Measurements from ENCODE around the gene LIME1. TPM values are rescaled to one million over a fixed set of nuclear protein-coding genes. Genes with fewer than 3 reads are reported as not detected.

Gene LIME1
- total and polyA plus RNA-seq, 4 donors = 21.2 to 69.0 (median 51.6) TPM

GRCh38 chr20:63705232-63706026, 31.0 kb upstream of the LIME1 start:
- H3K27ac ChIP-seq (ENCODE audit: low read depth in 1 of 2, low read length in 2 of 2) = no peak overlapping the region
- H3K27me3 ChIP-seq (ENCODE audit: control insufficient read depth in 4 of 4, insufficient read depth in 4 of 4, low read length in 3 of 4) = no peaks in the 10 kb centered on the region
- peaks cover 5 to 27% (median 24%) of the 10 kb centered on the region in 4 donors for H3K4me1 ChIP-seq (ENCODE audit: control insufficient read depth in 4 of 4, insufficient read depth in 4 of 4, low read length in 3 of 4)
- no peaks in the 10 kb centered on the region for H3K9me3 ChIP-seq (ENCODE audit: control insufficient read depth in 4 of 4, low read length in 3 of 4)
- H3K9ac ChIP-seq (ENCODE audit: low read depth in 1 of 2, low read length in 2 of 2) = no peak overlapping the region
- H3K4me3 ChIP-seq (ENCODE audit: low read depth in 1 of 3, low read length in 3 of 3) = no peak overlapping the region
- TF ChIP-seq JUND (IDR thresholded peaks at IDR 0.05) (no peak), SP1 (IDR thresholded peaks at IDR 0.05) (no peak), FOXA2 (IDR thresholded peaks at IDR 0.05) (no peak), RXRA (IDR thresholded peaks at IDR 0.05) (no peak), RAD21 (IDR thresholded peaks at IDR 0.05) (no peak), TAF1 (conservative IDR thresholded peaks at IDR 0.05) (no peak), FOXA1 (IDR thresholded peaks at IDR 0.05) (no peak), HNF4A (conservative IDR thresholded peaks at IDR 0.05) (no peak), HNF4G (IDR thresholded peaks at IDR 0.05) (no peak), GABPA (IDR thresholded peaks at IDR 0.05 in 1 of 2, conservative IDR thresholded peaks at IDR 0.05 in 1 of 2) (no peak), YY1 (IDR thresholded peaks at IDR 0.05) (no peak), MAX (IDR thresholded peaks at IDR 0.05) (no peak)
- TF ChIP-seq, protein P1, sequence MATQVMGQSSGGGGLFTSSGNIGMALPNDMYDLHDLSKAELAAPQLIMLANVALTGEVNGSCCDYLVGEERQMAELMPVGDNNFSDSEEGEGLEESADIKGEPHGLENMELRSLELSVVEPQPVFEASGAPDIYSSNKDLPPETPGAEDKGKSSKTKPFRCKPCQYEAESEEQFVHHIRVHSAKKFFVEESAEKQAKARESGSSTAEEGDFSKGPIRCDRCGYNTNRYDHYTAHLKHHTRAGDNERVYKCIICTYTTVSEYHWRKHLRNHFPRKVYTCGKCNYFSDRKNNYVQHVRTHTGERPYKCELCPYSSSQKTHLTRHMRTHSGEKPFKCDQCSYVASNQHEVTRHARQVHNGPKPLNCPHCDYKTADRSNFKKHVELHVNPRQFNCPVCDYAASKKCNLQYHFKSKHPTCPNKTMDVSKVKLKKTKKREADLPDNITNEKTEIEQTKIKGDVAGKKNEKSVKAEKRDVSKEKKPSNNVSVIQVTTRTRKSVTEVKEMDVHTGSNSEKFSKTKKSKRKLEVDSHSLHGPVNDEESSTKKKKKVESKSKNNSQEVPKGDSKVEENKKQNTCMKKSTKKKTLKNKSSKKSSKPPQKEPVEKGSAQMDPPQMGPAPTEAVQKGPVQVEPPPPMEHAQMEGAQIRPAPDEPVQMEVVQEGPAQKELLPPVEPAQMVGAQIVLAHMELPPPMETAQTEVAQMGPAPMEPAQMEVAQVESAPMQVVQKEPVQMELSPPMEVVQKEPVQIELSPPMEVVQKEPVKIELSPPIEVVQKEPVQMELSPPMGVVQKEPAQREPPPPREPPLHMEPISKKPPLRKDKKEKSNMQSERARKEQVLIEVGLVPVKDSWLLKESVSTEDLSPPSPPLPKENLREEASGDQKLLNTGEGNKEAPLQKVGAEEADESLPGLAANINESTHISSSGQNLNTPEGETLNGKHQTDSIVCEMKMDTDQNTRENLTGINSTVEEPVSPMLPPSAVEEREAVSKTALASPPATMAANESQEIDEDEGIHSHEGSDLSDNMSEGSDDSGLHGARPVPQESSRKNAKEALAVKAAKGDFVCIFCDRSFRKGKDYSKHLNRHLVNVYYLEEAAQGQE (IDR thresholded peaks at IDR 0.05) = no peak
- TF ChIP-seq, protein P2, sequence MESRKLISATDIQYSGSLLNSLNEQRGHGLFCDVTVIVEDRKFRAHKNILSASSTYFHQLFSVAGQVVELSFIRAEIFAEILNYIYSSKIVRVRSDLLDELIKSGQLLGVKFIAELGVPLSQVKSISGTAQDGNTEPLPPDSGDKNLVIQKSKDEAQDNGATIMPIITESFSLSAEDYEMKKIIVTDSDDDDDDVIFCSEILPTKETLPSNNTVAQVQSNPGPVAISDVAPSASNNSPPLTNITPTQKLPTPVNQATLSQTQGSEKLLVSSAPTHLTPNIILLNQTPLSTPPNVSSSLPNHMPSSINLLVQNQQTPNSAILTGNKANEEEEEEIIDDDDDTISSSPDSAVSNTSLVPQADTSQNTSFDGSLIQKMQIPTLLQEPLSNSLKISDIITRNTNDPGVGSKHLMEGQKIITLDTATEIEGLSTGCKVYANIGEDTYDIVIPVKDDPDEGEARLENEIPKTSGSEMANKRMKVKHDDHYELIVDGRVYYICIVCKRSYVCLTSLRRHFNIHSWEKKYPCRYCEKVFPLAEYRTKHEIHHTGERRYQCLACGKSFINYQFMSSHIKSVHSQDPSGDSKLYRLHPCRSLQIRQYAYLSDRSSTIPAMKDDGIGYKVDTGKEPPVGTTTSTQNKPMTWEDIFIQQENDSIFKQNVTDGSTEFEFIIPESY (IDR thresholded peaks at IDR 0.05) = no peak
- TF ChIP-seq, protein P3, sequence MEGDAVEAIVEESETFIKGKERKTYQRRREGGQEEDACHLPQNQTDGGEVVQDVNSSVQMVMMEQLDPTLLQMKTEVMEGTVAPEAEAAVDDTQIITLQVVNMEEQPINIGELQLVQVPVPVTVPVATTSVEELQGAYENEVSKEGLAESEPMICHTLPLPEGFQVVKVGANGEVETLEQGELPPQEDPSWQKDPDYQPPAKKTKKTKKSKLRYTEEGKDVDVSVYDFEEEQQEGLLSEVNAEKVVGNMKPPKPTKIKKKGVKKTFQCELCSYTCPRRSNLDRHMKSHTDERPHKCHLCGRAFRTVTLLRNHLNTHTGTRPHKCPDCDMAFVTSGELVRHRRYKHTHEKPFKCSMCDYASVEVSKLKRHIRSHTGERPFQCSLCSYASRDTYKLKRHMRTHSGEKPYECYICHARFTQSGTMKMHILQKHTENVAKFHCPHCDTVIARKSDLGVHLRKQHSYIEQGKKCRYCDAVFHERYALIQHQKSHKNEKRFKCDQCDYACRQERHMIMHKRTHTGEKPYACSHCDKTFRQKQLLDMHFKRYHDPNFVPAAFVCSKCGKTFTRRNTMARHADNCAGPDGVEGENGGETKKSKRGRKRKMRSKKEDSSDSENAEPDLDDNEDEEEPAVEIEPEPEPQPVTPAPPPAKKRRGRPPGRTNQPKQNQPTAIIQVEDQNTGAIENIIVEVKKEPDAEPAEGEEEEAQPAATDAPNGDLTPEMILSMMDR (IDR thresholded peaks at IDR 0.05; ENCODE audit: low read depth, low read length, missing input control) = no peak
- 92% methylated on average over 8 of the region's 8 CpGs for WGBS
- no peak for DNase-seq (ENCODE audit: low spot score)
- peaks cover 0 to 23% (median 9%) of the 10 kb centered on the region in 4 donors for H3K36me3 ChIP-seq (ENCODE audit: control insufficient read depth in 4 of 4, insufficient read depth in 3 of 4, low read depth in 1 of 4, low read length in 3 of 4)

Measured in liver (tissue), 9 donors.